ENCODE measurements around the gene CD1E. TPM values are rescaled to one million over a fixed set of nuclear protein-coding genes. Genes with fewer than 3 reads are reported as not detected.

CD1E gene
- total RNA-seq, 1 experiment from 2014 or later, result not detected

Other genes with a start within 250 kb of the CD1E start
- gene CD1D, start 173.0 kb upstream of the CD1E start, total RNA-seq (2014; rRNA removed; shearing (Covaris generic); ENCODE audit: low replicate concordance), result 0.06 and 0.07 TPM in 2 replicates
- not detected in 2 replicates for gene CD1A, start 99.5 kb upstream of the CD1E start, total RNA-seq (2014; rRNA removed; shearing (Covaris generic); ENCODE audit: low replicate concordance)
- not detected in 2 replicates for gene CD1C, start 64.0 kb upstream of the CD1E start, total RNA-seq (2014; rRNA removed; shearing (Covaris generic); ENCODE audit: low replicate concordance)
- not detected in 2 replicates for gene CD1B, start 22.4 kb upstream of the CD1E start, total RNA-seq (2014; rRNA removed; shearing (Covaris generic); ENCODE audit: low replicate concordance)
- not detected in 2 replicates for gene OR10T2, start 45.6 kb downstream of the CD1E start, total RNA-seq (2014; rRNA removed; shearing (Covaris generic); ENCODE audit: low replicate concordance)
- gene OR10K2, start 72.3 kb downstream of the CD1E start, total RNA-seq (2014; rRNA removed; shearing (Covaris generic); ENCODE audit: low replicate concordance), result not detected in 2 replicates
- gene OR10K1, start 107.9 kb downstream of the CD1E start, total RNA-seq (2014; rRNA removed; shearing (Covaris generic); ENCODE audit: low replicate concordance), result not detected in 2 replicates
- not detected in 2 replicates for gene OR10R2, start 118.3 kb downstream of the CD1E start, total RNA-seq (2014; rRNA removed; shearing (Covaris generic); ENCODE audit: low replicate concordance)
- not detected in 2 replicates for gene OR6Y1, start 200.5 kb downstream of the CD1E start, total RNA-seq (2014; rRNA removed; shearing (Covaris generic); ENCODE audit: low replicate concordance)
- gene OR6P1, start 216.7 kb downstream of the CD1E start, total RNA-seq (2014; rRNA removed; shearing (Covaris generic); ENCODE audit: low replicate concordance), result not detected in 2 replicates
- gene OR10X1, start 226.0 kb downstream of the CD1E start, total RNA-seq (2014; rRNA removed; shearing (Covaris generic); ENCODE audit: low replicate concordance), result not detected in 2 replicates

All from Caki2 (cell line).